Measurements from ENCODE around the gene RPUSD1.
"Not testable (repeated sequence)": the region's sequence is repeated elsewhere in the genome, so short reads cannot be mapped to it uniquely, and the experiment has no call there.

Gene RPUSD1

GRCh38 chr16:764184-764750, 23.9 kb downstream of the RPUSD1 start:
- no peak for DNase-seq

GRCh38 chr16:763369-764183, 24.6 kb downstream of the RPUSD1 start:
- DNase-seq = no peak

- no peak for DNase-seq
Observed at GRCh38 chr16:762595-763268, 25.4 kb downstream of the RPUSD1 start.

GRCh38 chr16:761625-762513, 26.3 kb downstream of the RPUSD1 start:
- DNase-seq = no peak

DNA sequence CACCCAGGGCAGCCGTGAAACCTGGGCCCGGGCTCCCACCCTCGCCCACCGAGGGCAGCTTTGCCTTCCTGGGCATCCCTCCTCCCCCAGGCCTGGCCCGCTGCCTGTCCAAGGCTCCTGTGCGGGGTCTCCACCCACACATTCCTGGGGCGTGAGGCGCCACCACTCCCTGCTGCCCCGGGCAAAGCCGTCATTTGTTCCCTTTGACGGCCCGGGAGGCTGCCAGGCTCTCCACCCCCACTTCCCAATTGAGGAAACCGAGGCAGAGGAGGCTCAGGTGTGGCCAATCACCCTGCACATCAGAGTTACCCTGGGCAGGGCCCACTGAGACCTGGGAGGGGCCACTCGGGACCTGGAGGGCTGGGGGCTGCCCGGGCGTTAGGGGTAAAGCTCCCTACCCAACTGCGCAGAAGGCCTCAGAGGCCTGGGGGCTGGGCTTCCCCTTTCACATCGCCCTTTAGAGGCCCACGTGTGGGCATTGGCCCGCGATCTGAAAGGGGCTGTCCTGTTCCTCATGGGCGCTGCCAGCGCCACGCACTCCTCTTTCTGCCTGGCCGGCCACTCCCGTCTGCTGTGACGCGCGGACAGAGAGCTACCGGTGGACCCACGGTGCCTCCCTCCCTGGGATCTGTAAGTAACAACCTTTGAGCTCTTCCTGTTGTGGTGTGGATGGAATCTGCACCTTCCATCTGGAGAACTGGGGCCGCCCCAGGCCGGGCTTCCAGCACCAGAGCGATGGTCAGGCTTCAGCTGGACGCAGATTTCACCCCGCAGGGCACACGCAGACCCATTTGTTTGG, 27.4 kb downstream of the RPUSD1 start, which contains the start of gene MSLN:
TSS of gene MSLN (plus strand) at position 190 of the 799 bp plus-strand sequence. CDS start 1,947 bp downstream, outside the sequence.
- DNase-seq = no peak

DNA sequence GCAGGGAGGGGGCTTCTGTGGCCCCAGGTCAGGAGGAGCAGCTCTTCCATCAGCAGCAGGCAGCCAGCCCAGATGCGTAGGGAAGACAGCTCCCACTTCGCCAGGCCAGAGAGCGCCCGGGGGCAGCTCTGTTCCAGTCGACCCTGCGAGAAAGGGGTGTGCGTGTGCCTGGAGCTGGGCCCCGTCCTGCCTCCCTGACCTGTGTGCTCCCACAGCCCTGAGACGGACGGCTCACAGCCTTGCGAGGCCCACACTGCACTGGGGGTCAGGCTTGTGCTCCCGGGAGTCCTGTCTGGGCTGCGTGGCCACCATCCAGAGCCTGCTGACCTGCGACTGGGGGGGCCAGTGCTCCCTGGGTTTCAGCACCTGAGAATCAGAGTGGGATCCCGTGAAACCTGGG, 28.1 kb downstream of the RPUSD1 start:
- DNase-seq = no peak

DNA sequence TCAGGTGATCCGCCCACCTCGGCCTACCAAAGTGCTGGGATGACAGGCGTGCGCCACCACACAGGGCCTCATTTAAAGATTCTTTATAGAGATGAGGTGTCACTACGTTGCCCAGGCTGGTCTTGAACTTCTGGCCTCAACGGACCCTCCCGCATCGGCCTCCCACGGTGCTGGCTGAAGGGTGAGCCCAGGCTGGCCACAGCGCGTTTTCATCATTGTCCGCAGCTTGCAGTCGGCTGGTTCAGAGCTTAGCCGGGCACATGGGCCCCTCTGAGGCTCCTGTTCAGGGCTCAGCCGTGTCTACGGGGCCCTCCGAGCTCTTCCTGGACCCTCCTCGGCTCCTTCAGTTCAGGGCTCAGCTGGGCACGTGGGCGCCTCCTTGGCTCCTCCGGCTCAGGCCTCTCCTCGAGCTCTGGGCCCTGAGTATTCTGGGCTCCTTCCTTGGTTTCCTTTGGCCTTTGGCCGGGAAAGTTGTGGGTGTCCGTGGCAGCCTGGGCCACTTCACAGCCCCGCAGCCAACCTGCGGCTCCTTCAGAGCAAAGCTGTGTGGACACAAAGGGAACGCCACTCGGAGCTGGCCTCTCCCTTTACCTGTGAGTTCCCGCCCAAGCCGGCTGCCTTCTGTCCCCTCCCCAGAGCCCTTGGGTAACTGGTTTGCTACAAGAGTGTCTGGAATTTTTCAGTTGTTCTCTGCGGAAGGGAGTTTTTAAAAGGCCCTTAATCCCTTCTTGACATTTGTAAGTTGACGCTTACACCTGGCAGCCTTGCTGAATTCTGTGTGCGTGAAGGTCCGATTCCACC, 28.9 kb downstream of the RPUSD1 start:
- DNase-seq = no peak

DNA sequence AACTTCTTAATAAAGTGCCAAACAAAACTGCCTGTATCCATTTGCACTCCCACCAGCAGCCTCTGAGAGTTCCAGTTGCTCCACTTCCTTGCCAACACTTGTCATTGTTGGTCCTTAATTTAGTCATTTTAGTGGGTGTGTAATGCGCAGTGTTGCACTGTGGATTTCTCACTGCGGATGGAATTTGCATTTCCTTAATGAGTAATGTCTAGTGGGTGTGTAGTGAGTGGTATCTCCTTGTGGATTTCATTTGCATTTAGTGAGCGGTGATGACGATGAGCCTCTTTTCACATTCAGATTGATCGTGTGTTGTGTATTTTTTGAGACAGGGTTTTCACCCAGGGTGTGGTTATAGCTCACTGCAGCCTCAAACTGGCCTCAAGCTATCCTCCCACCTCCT, 31.8 kb downstream of the RPUSD1 start:
- no peak for DNase-seq

DNA sequence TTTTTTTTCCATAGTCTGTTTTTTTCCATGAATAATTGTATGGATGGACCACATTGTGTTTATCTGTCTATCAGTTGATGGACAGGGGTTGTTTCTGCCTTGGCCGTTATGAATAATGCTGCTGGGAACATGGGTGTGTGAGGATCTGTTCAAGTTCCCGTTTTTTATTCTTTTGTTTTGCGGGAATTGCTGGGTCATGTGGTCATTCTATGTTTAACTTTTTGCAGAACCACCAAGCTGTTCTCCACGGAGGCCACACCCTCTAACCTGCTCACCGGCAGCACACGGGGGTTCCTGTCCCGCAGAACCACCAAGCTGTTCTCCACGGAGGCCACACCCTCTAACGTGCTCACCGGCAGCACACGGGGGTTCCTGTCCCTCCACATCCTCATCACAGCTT, 33.5 kb downstream of the RPUSD1 start:
- no peak for DNase-seq

DNA sequence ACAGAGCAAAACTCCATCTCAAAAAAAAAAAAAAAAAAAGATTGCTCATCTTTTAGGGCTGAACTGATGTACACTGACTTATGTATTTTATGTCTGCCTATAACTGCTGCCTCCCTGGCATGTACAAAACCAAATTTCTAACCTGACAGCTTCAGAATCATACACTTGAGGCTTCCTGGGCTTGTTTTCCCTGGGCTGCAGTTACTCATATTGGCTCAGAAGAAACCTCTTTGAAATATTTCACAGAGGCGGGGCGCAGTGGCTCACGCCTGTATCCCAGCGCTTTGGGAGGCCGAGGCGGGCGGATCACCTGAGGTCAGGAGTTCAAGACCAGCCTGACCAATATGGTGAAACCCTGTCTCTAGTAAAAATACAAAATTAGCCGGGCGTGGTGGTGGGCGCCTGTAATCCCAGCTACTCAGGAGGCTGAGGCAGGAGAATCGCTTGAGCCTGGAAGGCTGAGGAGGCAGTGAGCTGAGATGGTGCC, 34.0 kb downstream of the RPUSD1 start:
- not testable (repeated sequence) for DNase-seq

DNA sequence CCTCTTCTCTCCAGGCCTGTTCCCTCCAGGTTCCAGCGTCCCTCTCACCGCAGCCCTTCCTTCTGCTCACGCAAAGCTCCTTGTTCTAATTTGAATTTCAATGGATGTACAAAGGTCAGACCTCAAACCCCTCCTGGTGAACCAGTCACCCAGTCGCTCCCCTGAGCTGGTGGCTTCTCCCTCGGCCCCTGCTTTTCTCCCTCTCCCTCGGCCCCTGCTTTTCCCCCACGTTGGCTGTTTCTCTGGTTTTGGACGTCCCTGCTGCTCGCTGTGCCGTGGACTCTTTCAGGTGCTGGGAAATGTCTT, 36.2 kb downstream of the RPUSD1 start:
- DNase-seq = no peak

GRCh38 chr16:751152-752006, 36.8 kb downstream of the RPUSD1 start:
- DNase-seq = no peak

DNA sequence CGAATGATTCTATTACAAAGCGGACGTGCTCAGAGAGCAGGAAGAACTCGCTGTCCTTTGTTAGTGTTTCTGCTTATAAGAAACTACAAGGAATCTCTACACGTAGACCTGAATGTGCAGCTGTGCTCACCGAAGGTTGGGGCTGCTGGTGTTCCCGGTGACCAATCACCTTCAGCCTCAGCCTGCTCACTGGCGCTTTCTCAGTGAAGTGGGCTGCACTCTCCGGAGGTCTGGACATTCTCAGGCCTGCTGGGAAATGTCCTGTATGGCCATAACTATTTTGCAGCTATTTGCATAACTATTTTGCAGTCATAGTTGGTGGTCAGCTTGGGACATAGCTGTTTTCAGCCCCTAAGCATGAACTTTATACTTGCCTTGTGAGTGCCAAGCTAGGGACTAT, 37.7 kb downstream of the RPUSD1 start:
- no peak for DNase-seq

DNA sequence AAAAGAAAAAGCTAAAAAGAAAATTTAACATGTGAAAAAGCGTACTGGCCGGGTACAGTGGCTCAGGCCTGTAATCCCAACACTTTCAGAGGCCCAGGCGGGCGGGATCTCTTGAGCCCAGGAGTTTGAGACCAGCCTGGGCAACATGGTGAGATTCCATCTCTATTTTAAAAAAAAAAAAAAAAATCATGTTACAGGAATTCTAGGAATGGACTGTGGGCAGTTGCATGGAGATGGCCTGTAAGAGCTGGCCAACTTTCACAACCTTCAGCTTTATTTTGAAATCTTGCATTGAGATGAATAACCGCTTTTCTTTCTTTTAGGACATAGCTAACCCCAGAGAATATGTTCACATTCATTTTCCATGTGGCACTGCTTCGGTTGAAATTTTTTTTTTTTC, 39.2 kb downstream of the RPUSD1 start:
- DNase-seq = no peak

DNA sequence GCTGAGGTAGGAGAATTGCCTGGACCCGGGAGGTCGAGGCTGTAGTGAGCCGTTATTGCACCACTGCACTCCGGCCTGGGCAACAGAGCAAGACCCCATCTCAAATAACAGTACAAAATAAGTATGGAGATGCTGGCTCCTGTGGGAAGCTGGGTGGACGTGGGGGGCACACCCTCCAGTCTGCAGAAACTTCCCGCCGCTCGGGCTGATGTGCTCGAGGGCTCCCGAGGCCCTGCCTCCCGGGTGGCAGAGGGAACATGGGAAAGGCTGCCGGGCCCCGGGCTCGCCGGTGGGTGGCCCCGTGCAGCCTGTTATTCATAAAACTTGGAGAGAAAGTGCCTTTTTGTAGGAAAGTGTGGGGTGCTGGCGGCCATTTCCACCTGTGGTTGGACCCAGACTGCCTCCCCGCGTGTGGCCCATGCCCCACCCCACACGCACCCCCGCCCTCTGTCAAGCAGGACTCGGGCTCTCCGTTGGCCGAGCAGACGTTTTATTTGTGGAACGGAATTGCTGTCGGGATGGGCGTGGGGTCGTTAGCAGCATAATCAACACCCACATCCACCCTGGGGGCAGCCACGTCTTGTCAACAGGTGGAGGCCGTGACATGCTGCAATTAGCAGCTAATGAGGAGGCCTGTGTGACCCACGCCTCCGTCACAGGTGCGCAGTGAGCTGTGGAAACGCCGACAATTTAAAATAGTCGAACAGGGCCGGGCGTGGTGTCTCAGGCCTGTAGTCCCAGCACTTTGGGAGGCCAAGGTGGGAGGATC, 40.0 kb downstream of the RPUSD1 start:
- no peak for DNase-seq

DNA sequence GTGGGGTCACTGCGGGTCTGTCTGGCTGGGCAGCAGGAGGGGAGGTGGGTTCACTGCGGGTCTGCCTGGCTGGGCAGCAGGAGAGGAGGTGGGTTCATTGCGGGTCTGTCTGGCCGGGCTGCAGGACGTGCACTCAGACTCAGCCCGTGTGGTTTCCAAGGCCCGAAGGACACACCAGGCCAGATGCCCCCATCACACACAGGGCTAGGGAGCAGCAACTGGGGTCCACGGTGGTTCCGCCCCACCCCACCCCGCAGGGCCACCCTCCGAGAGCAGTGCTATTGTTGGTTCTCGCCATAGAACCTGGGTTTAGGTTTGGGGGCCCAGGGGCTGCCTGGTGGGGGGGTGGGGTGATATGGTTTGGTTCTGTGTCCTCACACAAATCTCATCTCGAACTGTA, 41.5 kb downstream of the RPUSD1 start:
- DNase-seq = no peak

DNA sequence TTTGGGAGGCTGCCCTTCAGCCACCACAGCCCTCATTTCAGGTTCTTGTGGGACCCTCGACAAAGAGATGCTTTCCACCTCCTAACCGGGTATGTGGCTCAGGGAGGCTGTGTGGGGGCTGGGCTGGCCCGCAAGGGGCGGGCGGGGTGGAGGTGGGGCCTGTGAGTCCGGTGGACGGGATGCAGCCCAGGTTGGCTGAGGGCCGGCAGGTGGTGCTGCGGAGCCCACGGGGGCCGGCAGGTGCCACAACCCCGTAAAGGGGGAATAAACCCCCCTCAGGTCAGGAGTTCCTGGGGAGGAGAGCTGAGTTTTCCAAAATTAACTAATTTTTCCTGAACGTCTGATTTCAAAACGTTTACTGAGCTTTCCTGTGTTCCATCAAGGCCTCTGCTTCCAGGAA, 42.4 kb downstream of the RPUSD1 start:
- peak in 1 of 2 donors; percentile 47 for DNase-seq

- no peak for DNase-seq
Observed at GRCh38 chr16:743794-744500, 44.2 kb downstream of the RPUSD1 start.

DNA sequence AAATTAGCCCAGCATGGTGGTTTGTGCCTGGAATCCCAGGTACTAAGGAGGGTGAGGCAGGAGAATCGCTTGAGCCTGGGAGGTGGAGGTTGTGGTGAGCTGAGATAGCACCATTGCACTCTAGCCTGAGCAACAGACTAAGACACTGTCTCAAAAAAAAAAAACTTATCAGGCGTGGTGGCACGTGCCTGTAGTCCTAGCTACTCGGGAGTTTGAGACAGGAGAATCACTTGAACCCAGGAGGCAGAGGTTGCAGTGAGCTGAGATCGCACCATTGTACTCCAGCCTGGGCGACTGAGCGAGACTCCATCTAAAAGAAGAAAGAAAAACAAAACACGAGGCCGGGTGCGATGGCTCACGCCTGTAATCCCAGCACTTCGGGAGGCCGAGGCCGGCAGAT, 45.3 kb downstream of the RPUSD1 start:
- DNase-seq = not testable (repeated sequence)
